ENCODE data around the gene PMVK.
"Not testable (repeated sequence)": the region's sequence is repeated elsewhere in the genome, so short reads cannot be mapped to it uniquely, and the experiment has no call there.

PMVK gene

DNA sequence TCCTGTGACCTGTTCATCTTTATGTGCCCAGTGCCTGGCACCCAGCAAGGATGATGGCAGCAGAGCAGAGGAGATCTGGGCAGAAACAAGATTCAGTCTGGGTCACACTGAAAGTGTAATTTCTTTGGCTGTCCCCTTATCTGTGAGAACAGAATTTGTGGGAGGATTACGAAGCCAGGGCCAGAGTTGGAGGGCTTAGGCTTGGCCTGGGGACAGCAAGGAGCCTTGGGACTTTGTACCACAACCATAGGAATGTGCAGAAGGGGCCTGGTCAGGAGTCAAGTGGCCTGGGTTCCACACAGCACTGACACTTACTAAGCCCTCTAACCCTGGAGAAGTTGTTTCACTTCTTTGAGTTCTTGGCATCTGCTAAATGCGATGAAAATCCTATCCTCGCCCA is 12.8 kb downstream of the PMVK start:
- POLR2A ChIA-PET, result no interaction called here
- CTCF ChIA-PET, result no interaction called here
- no peak overlapping the region for H3K4me3 ChIP-seq (ENCODE audit: low read depth, low read length)
- no peak for DNase-seq (ENCODE audit: low read depth, low spot score)
- TF ChIP-seq, protein P1, sequence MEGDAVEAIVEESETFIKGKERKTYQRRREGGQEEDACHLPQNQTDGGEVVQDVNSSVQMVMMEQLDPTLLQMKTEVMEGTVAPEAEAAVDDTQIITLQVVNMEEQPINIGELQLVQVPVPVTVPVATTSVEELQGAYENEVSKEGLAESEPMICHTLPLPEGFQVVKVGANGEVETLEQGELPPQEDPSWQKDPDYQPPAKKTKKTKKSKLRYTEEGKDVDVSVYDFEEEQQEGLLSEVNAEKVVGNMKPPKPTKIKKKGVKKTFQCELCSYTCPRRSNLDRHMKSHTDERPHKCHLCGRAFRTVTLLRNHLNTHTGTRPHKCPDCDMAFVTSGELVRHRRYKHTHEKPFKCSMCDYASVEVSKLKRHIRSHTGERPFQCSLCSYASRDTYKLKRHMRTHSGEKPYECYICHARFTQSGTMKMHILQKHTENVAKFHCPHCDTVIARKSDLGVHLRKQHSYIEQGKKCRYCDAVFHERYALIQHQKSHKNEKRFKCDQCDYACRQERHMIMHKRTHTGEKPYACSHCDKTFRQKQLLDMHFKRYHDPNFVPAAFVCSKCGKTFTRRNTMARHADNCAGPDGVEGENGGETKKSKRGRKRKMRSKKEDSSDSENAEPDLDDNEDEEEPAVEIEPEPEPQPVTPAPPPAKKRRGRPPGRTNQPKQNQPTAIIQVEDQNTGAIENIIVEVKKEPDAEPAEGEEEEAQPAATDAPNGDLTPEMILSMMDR (IDR thresholded peaks at IDR 0.05; ENCODE audit: insufficient read depth, low read length, missing control alignments), result no peak

DNA sequence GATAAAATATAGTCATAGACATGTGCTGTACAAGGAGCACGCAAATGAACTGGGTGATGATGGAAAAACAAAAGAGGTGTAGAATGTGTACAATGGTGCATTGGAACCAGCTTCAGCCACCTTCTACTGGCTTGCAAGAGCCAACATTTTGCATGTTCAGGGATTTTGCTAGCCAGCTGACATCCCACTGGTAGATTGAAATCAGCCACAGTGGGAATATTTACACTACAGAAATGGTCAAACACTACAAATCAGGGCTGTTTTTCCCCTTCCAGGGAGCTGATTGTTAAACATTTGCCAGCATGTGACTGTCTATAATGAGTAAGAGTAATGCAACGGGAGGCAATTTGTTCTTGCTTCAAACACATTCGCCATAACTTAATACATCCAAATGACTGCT is 23.2 kb downstream of the PMVK start:
- ChIA-PET POLR2A (no interaction called here), CTCF (no interaction called here)

DNA sequence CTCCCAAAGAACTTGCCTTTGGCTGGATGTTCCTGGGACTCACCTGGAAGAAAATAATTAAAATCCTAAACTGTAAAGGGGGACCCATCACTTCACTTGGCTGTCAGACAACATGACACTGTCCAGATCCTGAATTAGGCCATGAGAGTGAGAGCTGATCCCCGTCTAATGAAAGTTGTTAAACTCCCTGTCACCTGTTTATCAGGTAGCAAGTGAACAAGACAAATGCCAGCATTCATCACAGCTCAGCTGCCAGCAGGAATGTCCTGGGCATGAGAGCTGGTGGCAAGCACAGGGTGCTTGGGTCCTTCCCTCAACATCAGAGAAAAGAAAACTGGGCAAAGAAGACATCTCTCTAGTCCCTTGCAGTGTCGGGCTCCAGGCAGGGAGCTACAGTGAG is 23.8 kb downstream of the PMVK start:
- ChIA-PET CTCF (no interaction called here), POLR2A (no interaction called here)
- DNase-seq (ENCODE audit: low read depth, low spot score), result no peak
- H3K4me3 ChIP-seq (ENCODE audit: low read depth, low read length), result no peak overlapping the region
- TF ChIP-seq, protein P1 (IDR thresholded peaks at IDR 0.05; ENCODE audit: insufficient read depth, low read length, missing control alignments), result no peak

More for the DNA sequence above, 23.2 kb downstream of the PMVK start:
- no peak for DNase-seq (ENCODE audit: low read depth, low spot score)
- TF ChIP-seq, protein P1 (IDR thresholded peaks at IDR 0.05; ENCODE audit: insufficient read depth, low read length, missing control alignments), result no peak
- no peak overlapping the region for H3K4me3 ChIP-seq (ENCODE audit: low read depth, low read length)

DNA sequence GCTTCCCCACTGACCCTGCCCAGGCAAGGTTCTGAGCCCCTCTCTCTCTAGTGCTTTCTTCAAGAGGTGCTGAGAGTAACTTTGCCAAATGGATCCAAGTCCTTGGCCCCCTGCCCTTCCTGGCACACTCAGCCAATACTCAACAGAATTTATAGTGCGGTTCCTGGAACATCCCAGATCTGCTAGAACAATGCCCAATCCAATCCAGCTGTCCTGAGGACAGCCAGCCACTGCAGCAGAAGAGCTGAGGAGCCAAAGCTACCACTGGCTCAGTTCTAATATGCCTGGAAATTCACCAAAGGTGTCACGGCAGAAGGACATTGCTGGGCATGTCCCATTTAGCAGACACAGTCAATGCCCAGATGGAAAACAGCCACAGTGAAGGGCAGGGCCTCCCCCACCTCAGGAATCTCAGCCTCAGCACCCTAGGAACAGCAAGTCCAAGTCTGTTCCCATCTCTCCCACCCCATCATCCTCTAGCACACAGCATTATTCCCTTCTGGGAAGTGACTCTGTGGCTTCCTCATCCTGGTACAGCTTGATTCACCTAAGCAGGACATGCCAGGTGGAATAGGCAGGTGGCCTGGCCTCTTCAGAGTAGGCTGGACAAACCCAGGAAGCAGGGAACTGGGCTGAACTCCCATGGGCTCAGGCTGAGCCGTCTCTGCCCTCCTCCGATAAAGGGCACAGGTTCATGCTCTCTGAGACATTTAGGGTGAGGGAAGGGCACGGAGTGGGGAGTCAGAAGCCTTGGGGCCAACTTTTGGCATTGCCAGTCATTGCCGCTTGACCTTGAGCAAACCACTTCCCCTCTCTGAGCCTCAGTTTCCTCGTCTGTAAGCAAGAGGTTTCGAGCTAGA is 24.6 kb downstream of the PMVK start:
- no peak for DNase-seq (ENCODE audit: low read depth, low spot score)
- TF ChIP-seq, protein P1 (IDR thresholded peaks at IDR 0.05; ENCODE audit: insufficient read depth, low read length, missing control alignments), result no peak
- ChIA-PET POLR2A (no interaction called here), CTCF (no interaction called here)
- H3K4me3 ChIP-seq (ENCODE audit: low read depth, low read length), result no peak overlapping the region

DNA sequence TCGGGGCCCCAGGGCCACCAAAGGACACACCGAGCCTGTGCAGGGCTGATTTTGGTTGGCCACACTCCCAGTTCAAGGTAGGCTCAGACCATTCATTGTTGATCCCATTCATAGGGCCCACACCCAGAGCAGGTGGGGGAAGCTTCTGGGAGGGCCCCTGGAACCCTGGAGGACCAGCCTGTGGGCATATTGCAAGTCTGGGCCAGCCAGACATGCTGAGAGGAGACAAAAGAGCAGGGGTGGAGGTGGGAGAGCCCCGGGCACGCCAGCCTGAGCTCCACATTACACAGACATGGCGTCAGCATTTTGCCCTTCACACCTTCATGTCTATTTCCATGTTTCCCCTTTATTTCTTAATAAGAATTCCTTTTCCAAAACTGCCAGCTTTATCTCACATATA is 25.7 kb downstream of the PMVK start:
- ChIA-PET POLR2A (interaction anchor here (0.6 kb wide), 1 partner anchor 621 kb away, joined by 3 read pairs; no protein-coding TSS in a partner anchor), CTCF (no interaction called here)
- TF ChIP-seq, protein P1 (IDR thresholded peaks at IDR 0.05; ENCODE audit: insufficient read depth, low read length, missing control alignments), result no peak
- H3K4me3 ChIP-seq (ENCODE audit: low read depth, low read length), result no peak overlapping the region
- DNase-seq (ENCODE audit: low read depth, low spot score), result no peak

DNA sequence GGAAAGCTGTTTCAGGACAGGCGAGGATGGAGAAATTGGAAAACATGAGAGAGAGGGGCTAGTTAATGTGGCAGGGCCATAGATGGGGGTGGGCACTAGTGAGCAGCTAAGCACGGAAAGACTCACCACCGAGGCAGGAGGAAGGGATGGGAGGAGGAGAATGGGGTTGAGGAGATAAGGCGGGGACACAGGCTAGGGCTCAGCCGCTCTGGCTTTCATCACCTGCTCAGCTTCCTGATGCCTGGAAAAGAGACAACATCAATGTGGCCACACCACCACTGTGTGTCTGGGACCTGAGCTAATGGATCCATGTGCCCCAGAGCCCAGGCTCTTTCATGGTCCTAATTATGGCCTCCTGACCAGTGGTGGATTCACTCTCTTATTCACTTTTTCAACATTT is 27.6 kb downstream of the PMVK start:
- DNase-seq (ENCODE audit: low read depth, low spot score), result no peak
- POLR2A ChIA-PET, result no interaction called here

DNA sequence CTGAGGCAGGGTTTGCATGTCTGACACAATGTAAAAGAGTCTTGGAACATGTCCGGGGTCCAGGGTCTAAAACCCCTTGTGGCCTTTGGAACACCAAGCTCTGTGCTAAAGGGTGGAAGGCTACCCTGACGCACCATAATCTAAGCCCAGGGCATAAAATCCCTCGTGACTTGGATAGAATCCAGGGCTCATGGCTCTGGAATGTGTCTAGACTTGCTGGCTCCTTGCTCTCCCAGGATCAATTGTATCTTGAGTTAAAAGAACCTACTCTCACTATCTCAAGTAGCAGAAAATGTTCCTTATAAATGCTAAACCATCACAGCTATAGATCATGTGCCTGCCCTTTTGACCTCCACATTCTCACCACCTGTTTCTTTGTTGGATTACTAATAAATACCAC is 28.4 kb downstream of the PMVK start:
- H3K4me3 ChIP-seq (ENCODE audit: low read depth, low read length); DNase-seq (ENCODE audit: low read depth, low spot score); POLR2A ChIA-PET; CTCF ChIA-PET: not testable (repeated sequence)

More for the DNA sequence above, 27.6 kb downstream of the PMVK start:
- TF ChIP-seq, protein P1 (IDR thresholded peaks at IDR 0.05; ENCODE audit: insufficient read depth, low read length, missing control alignments), result no peak
- no peak overlapping the region for H3K4me3 ChIP-seq (ENCODE audit: low read depth, low read length)
- CTCF ChIA-PET, result interaction anchor here (0.6 kb wide), 1 partner anchor 30 kb away, joined by 3 read pairs; no protein-coding TSS in a partner anchor

Measured in AG04449 (cell line).